K562 (cell line): Measurements from ENCODE around the gene NET1. TPM values are rescaled to one million over a fixed set of nuclear protein-coding genes. Genes with fewer than 3 reads are reported as not detected.
A peak's percentile ranks its signal among the peaks of the same experiment; 100 is the strongest.

Experiments
- RAD21 ChIP-seq, 2 experiments: fragments of 250-450 bp in 1 of 2; fragments of 450-650 bp in 1 of 2; sonication (Bioruptor Pico) in 1 of 2; formaldehyde crosslinking in 1 of 2; IDR thresholded peaks in 1 of 2; conservative IDR thresholded peaks in 1 of 2; 2 replicates each; pipeline versions ENCODE4 v1.4.0 to v1.8.0; 2020 to 2022; ENCODE audit warnings: mild to moderate bottlenecking in 2 of 2, moderate library complexity in 1 of 2
- REST ChIP-seq, 2 experiments: fragments of 450-650 bp; formaldehyde crosslinking in 1 of 2; IDR thresholded peaks; 2 replicates each; pipeline versions ENCODE4 v1.4.0 to v1.6.1; 2014 to 2020; ENCODE audit warnings: mild to moderate bottlenecking in 2 of 2, borderline replicate concordance in 1 of 2, low read depth in 1 of 2
- SMC3 ChIP-seq: conservative IDR thresholded peaks from 2 replicates; pipeline ENCODE4 v1.6.1; 2011; ENCODE audit warnings: low read depth, low read length, improper control_type of control experiment; ENCODE audit not compliant: insufficient read depth
- TBL1XR1 ChIP-seq, 2 experiments: IDR thresholded peaks; 2 replicates each; pipeline ENCODE4 v1.6.1; 2012; ENCODE audit warnings: improper control_type of control experiment in 2 of 2, low read length in 2 of 2, mild to moderate bottlenecking in 1 of 2
- TCF7 ChIP-seq: sonication (generic); IDR thresholded peaks from 2 replicates; pipeline ENCODE4 v1.6.1; 2016; ENCODE audit warnings: antibody characterized with exemption, borderline replicate concordance
- polyA plus RNA-seq, 8 experiments: library from polyadenylated mRNA; depleted of rRNA in 4 of 8; stranded (reverse) in 5 of 8; unstranded in 3 of 8; fragments of >200 nt; fragmentation: Nextera tagmentation in 2 of 8; fragmentation: Illumina TruSeq in 1 of 8; extraction: Ambion mirVana in 2 of 8; extraction: Trizol in 1 of 8; gene quantifications; 2 replicates each; pipeline versions ENCODE4 v1.2.1 to v1.2.3, GENCODE V29; 2011 to 2014; ENCODE audit warnings: inconsistent platforms in 1 of 8, missing spikeins in 1 of 8
- total RNA-seq, 7 experiments: library from RNA; depleted of rRNA in 6 of 7; stranded (reverse); fragments of >200 nt in 6 of 7; fragmentation: Illumina TruSeq in 2 of 7; extraction: Trizol in 2 of 7; gene quantifications; 2 replicates each; pipeline versions ENCODE4 v1.2.1 to v1.2.3, GENCODE V29; 2011 to 2021; ENCODE audit warnings: low replicate concordance in 1 of 7
- TF ChIP-seq, protein P1 (sequence below), 3 experiments: IDR thresholded peaks in 2 of 3; conservative IDR thresholded peaks in 1 of 3; 2 replicates each; pipeline ENCODE4 v1.5.1; 2011 to 2012; ENCODE audit warnings: low read length in 3 of 3, mild to moderate bottlenecking in 3 of 3, control low read depth in 2 of 3, improper control_type of control experiment in 1 of 3, inconsistent platforms in 1 of 3, low read depth in 1 of 3, mixed read lengths in 1 of 3, moderate library complexity in 1 of 3; ENCODE audit not compliant: insufficient read depth in 2 of 3

NET1 gene
- total and polyA plus RNA-seq, 9 of the 15 experiments (the other 6 are each of a cell fraction or from before 2014, with no cell fraction given) = 47.4 to 258 (median 106) TPM

GRCh38 chr10:5434017-5434753 is 21.8 kb downstream of the NET1 start (continued):
- TF ChIP-seq REST (IDR thresholded peaks at IDR 0.05; ENCODE audit: borderline replicate concordance) (peak; percentile 72), REST (CRISPR knock-in tag; IDR thresholded peaks at IDR 0.05; ENCODE audit: low read depth) (no peak), RAD21 (CRISPR knock-in tag; conservative IDR thresholded peaks at IDR 0.05 in 1 of 2, IDR thresholded peaks at IDR 0.05 in 1 of 2) (peak; percentile 65 to 86), SMC3 (peak; percentile 56; the same call in 1 of the 2 replicates), TBL1XR1 (IDR thresholded peaks at IDR 0.05; ENCODE audit: low read length in 2 of 2) (no peak), TCF7 (no peak)
- TF ChIP-seq, protein P1, sequence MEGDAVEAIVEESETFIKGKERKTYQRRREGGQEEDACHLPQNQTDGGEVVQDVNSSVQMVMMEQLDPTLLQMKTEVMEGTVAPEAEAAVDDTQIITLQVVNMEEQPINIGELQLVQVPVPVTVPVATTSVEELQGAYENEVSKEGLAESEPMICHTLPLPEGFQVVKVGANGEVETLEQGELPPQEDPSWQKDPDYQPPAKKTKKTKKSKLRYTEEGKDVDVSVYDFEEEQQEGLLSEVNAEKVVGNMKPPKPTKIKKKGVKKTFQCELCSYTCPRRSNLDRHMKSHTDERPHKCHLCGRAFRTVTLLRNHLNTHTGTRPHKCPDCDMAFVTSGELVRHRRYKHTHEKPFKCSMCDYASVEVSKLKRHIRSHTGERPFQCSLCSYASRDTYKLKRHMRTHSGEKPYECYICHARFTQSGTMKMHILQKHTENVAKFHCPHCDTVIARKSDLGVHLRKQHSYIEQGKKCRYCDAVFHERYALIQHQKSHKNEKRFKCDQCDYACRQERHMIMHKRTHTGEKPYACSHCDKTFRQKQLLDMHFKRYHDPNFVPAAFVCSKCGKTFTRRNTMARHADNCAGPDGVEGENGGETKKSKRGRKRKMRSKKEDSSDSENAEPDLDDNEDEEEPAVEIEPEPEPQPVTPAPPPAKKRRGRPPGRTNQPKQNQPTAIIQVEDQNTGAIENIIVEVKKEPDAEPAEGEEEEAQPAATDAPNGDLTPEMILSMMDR (IDR thresholded peaks at IDR 0.05 in 2 of 3, conservative IDR thresholded peaks at IDR 0.05 in 1 of 3; ENCODE audit: insufficient read depth in 2 of 3, low read depth in 1 of 3, low read length in 3 of 3) = peak; percentile 51 to 78 (median 69); a peak in 5 of 6 replicates
